ENCODE data around the gene GDI1.

- TF ChIP-seq CTCF (IDR thresholded peaks at IDR 0.05) = no peak
- TF ChIP-seq EP300 (IDR thresholded peaks at IDR 0.05; ENCODE audit: borderline replicate concordance in 1 of 2, low read depth in 1 of 2, low read length in 1 of 2) = no peak
- TF ChIP-seq TEAD4 (IDR thresholded peaks at IDR 0.05; ENCODE audit: borderline replicate concordance, insufficient read depth) = no peak
- no peak for TF ChIP-seq YY1 (IDR thresholded peaks at IDR 0.05; ENCODE audit: low read depth)
- no peak for TF ChIP-seq RFX5 (IDR thresholded peaks at IDR 0.05; ENCODE audit: low read length)
- no peak for TF ChIP-seq CHD2 (IDR thresholded peaks at IDR 0.05; ENCODE audit: low read length, partially characterized antibody)
- TF ChIP-seq MEF2A (IDR thresholded peaks at IDR 0.05; ENCODE audit: borderline replicate concordance, low read depth) = no peak
- TF ChIP-seq EZH2phosphoT487 (IDR thresholded peaks at IDR 0.05; ENCODE audit: borderline replicate concordance, low read depth) = no peak
- no peak for TF ChIP-seq RAD21 (IDR thresholded peaks at IDR 0.05; ENCODE audit: low read length)
Observed at GRCh38 chrX:154468217-154468616, 31.3 kb downstream of the GDI1 start.
